SK-N-SH treated with all-trans-retinoic acid at 6 μM for 48 hours (cell line): ENCODE results near the gene PLA2G4B.

ENCODE experiments used
- ATAC-seq: fragments of 200-7000 bp; cut with Tn5 transposase; 3 replicates; pipeline ENCODE4 v1.9.1; 2020; ENCODE audit warnings: mild to moderate bottlenecking, moderate library complexity
- ARNTL ChIP-seq: fragments of 450-650 bp; formaldehyde crosslinking; IDR thresholded peaks from 2 replicates; pipeline ENCODE4 v1.5.0; 2020; ENCODE audit warnings: low read depth, mild to moderate bottlenecking, moderate library complexity, borderline replicate concordance
- BACH2 ChIP-seq: fragments of 250-450 bp; sonication (Bioruptor Pico); IDR thresholded peaks from 2 replicates; pipeline ENCODE4 v1.9.0; 2021; ENCODE audit warnings: mild to moderate bottlenecking, borderline replicate concordance
- CSDC2 ChIP-seq: fragments of 250-450 bp; sonication (Bioruptor Pico); IDR thresholded peaks from 2 replicates; pipeline ENCODE4 v1.5.0; 2020; ENCODE audit warnings: mild to moderate bottlenecking, moderate library complexity
- CSRNP3 ChIP-seq: fragments of 250-450 bp; sonication (Bioruptor Pico); IDR thresholded peaks from 2 replicates; pipeline ENCODE4 v1.5.1; 2021; ENCODE audit warnings: mild to moderate bottlenecking, moderate library complexity
- ESRRG ChIP-seq: fragments of 250-450 bp; sonication (Bioruptor Pico); IDR thresholded peaks from 2 replicates; pipeline ENCODE4 v1.6.1; 2021; ENCODE audit warnings: mild to moderate bottlenecking
- GLIS3 ChIP-seq: fragments of 250-450 bp; sonication (Bioruptor Pico); IDR thresholded peaks from 2 replicates; pipeline ENCODE4 v1.5.0; 2020; ENCODE audit warnings: mild to moderate bottlenecking, moderate library complexity
- ISL1 ChIP-seq: fragments of 250-450 bp; sonication (Bioruptor Pico); IDR thresholded peaks from 2 replicates; pipeline ENCODE4 v2.1.2; 2022; ENCODE audit warnings: mild to moderate bottlenecking, moderate library complexity
- OSR1 ChIP-seq: fragments of 250-450 bp; sonication (Bioruptor Pico); IDR thresholded peaks from 2 replicates; pipeline ENCODE4 v1.8.0; 2022; ENCODE audit warnings: moderate library complexity, mild to moderate bottlenecking, inconsistent platforms
- PATZ1 ChIP-seq: fragments of 250-450 bp; sonication (Bioruptor Pico); IDR thresholded peaks from 2 replicates; pipeline ENCODE4 v1.8.0; 2020; ENCODE audit warnings: mild to moderate bottlenecking, moderate library complexity, borderline replicate concordance
- POU6F1 ChIP-seq: fragments of 250-450 bp; sonication (Bioruptor Pico); IDR thresholded peaks from 2 replicates; pipeline ENCODE4 v1.8.0; 2021; ENCODE audit warnings: low read depth, mild to moderate bottlenecking, moderate library complexity, borderline replicate concordance
- PPARA ChIP-seq: fragments of 250-450 bp; sonication (Bioruptor Pico); IDR thresholded peaks from 2 replicates; pipeline ENCODE4 v1.5.0; 2020; ENCODE audit warnings: mild to moderate bottlenecking, borderline replicate concordance
- RARB ChIP-seq: fragments of 250-450 bp; sonication (Bioruptor Pico); IDR thresholded peaks from 2 replicates; pipeline ENCODE4 v1.8.0; 2021; ENCODE audit warnings: mild to moderate bottlenecking, moderate library complexity
- TCF4 ChIP-seq: fragments of 250-450 bp; sonication (Bioruptor Pico); IDR thresholded peaks from 2 replicates; pipeline ENCODE4 v1.8.0; 2021; ENCODE audit warnings: mild to moderate bottlenecking, moderate library complexity, borderline replicate concordance
- TOX ChIP-seq: fragments of 250-450 bp; sonication (Bioruptor Pico); IDR thresholded peaks from 2 replicates; pipeline ENCODE4 v1.8.0; 2021; ENCODE audit warnings: mild to moderate bottlenecking, moderate library complexity, borderline replicate concordance
- ZC3H10 ChIP-seq: fragments of 250-450 bp; sonication (Bioruptor Pico); IDR thresholded peaks from 2 replicates; pipeline ENCODE4 v1.5.1; 2021; ENCODE audit warnings: mild to moderate bottlenecking, moderate library complexity
- ZFP3 ChIP-seq: fragments of 250-450 bp; sonication (Bioruptor Pico); IDR thresholded peaks from 2 replicates; pipeline ENCODE4 v1.5.0; 2020; ENCODE audit warnings: mild to moderate bottlenecking, moderate library complexity
- ZFP30 ChIP-seq: fragments of 450-650 bp; formaldehyde crosslinking; IDR thresholded peaks from 2 replicates; pipeline ENCODE4 v1.5.0; 2022; ENCODE audit warnings: mild to moderate bottlenecking, moderate library complexity
- ZNF565 ChIP-seq: fragments of 450-650 bp; formaldehyde crosslinking; conservative IDR thresholded peaks from 2 replicates; pipeline ENCODE4 v1.5.0; 2020; ENCODE audit warnings: low read depth, mild to moderate bottlenecking, moderate library complexity
- ZNF70 ChIP-seq: fragments of 450-650 bp; formaldehyde crosslinking; IDR thresholded peaks from 2 replicates; pipeline ENCODE4 v1.5.0; 2020; ENCODE audit warnings: mild to moderate bottlenecking, moderate library complexity
- TF ChIP-seq, protein P1 (sequence below): fragments of 250-450 bp; sonication (Bioruptor Pico); IDR thresholded peaks from 2 replicates; pipeline ENCODE4 v1.5.0; 2020; ENCODE audit warnings: mild to moderate bottlenecking, moderate library complexity

Gene PLA2G4B

GRCh38 chr15:41811432-41812195 lies 27.0 kb upstream of the PLA2G4B start:
- peak; percentile 98 for ATAC-seq
- TF ChIP-seq PPARA (CRISPR knock-in tag) (no peak), TCF4 (CRISPR knock-in tag) (no peak), CSDC2 (CRISPR knock-in tag) (no peak), ARNTL (no peak), ZNF565 (CRISPR knock-in tag) (no peak), BACH2 (CRISPR knock-in tag) (no peak), ZNF70 (CRISPR knock-in tag) (no peak), TOX (CRISPR knock-in tag) (no peak), ZFP30 (no peak), ESRRG (no peak), ZC3H10 (CRISPR knock-in tag) (no peak), CSRNP3 (CRISPR knock-in tag) (no peak), ISL1 (CRISPR knock-in tag) (no peak), GLIS3 (CRISPR knock-in tag) (no peak), PATZ1 (CRISPR knock-in tag) (no peak), POU6F1 (CRISPR knock-in tag) (no peak), ZFP3 (CRISPR knock-in tag) (no peak)
- TF ChIP-seq, protein P1, sequence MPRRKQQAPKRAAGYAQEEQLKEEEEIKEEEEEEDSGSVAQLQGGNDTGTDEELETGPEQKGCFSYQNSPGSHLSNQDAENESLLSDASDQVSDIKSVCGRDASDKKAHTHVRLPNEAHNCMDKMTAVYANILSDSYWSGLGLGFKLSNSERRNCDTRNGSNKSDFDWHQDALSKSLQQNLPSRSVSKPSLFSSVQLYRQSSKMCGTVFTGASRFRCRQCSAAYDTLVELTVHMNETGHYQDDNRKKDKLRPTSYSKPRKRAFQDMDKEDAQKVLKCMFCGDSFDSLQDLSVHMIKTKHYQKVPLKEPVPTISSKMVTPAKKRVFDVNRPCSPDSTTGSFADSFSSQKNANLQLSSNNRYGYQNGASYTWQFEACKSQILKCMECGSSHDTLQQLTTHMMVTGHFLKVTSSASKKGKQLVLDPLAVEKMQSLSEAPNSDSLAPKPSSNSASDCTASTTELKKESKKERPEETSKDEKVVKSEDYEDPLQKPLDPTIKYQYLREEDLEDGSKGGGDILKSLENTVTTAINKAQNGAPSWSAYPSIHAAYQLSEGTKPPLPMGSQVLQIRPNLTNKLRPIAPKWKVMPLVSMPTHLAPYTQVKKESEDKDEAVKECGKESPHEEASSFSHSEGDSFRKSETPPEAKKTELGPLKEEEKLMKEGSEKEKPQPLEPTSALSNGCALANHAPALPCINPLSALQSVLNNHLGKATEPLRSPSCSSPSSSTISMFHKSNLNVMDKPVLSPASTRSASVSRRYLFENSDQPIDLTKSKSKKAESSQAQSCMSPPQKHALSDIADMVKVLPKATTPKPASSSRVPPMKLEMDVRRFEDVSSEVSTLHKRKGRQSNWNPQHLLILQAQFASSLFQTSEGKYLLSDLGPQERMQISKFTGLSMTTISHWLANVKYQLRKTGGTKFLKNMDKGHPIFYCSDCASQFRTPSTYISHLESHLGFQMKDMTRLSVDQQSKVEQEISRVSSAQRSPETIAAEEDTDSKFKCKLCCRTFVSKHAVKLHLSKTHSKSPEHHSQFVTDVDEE (CRISPR knock-in tag): no peak

- no peak for ATAC-seq
These were observed 25.7 kb upstream of the PLA2G4B start for GRCh38 chr15:41812820-41813375.

More at GRCh38 chr15:41812820-41813375, 25.7 kb upstream of the PLA2G4B start:
- no peak for TF ChIP-seq ZNF70 (CRISPR knock-in tag)
- TF ChIP-seq OSR1 (CRISPR knock-in tag): no peak
- TF ChIP-seq ESRRG: no peak
- TF ChIP-seq RARB: no peak
- TF ChIP-seq PPARA (CRISPR knock-in tag): no peak
- no peak for TF ChIP-seq ZFP3 (CRISPR knock-in tag)
- TF ChIP-seq ZC3H10 (CRISPR knock-in tag): no peak
- no peak for TF ChIP-seq ZNF565 (CRISPR knock-in tag)
- TF ChIP-seq, protein P1 (CRISPR knock-in tag): no peak
- TF ChIP-seq GLIS3 (CRISPR knock-in tag): no peak
- TF ChIP-seq POU6F1 (CRISPR knock-in tag): no peak
- no peak for TF ChIP-seq ZFP30
- TF ChIP-seq TCF4 (CRISPR knock-in tag): no peak
- no peak for TF ChIP-seq CSDC2 (CRISPR knock-in tag)
- TF ChIP-seq PATZ1 (CRISPR knock-in tag): no peak
- TF ChIP-seq CSRNP3 (CRISPR knock-in tag): no peak
